Heart left ventricle (tissue), 16 donors: ENCODE results near the gene ZNF638. TPM values are rescaled to one million over a fixed set of nuclear protein-coding genes. Genes with fewer than 3 reads are reported as not detected.

Experiments used
- ATAC-seq, 4 donors: fragments of 200-7000 bp; cut with Tn5 transposase; one replicate each; pipeline ENCODE4 v1.9.1; 2020 to 2022; ENCODE audit warnings: moderate library complexity in 4 of 4, mild to moderate bottlenecking in 3 of 4, moderate number of reproducible peaks in 1 of 4
- DNase-seq, 5 donors: peaks; one replicate each; pipeline ENCODE4 v3.0.0-alpha.2; 2020
- H3K27ac ChIP-seq, 12 donors: fragments of 200-600 bp; sonication (generic) in 4 of 12; one replicate each; pipeline versions ENCODE4 v1.5.0 to v1.8.0; 2016 to 2022; ENCODE audit warnings: mild to moderate bottlenecking in 2 of 12
- H3K27me3 ChIP-seq, 9 donors: fragments of 200-600 bp; sonication (generic) in 2 of 9; one replicate each; pipeline versions ENCODE4 v1.5.1 to v1.8.0; 2016 to 2022; ENCODE audit warnings: mild to moderate bottlenecking in 3 of 9
- H3K36me3 ChIP-seq, 9 donors: fragments of 200-600 bp; sonication (generic) in 2 of 9; one replicate each; pipeline versions ENCODE4 v1.5.0 to v1.8.0; 2018 to 2022; ENCODE audit warnings: mild to moderate bottlenecking in 2 of 9
- H3K4me1 ChIP-seq, 12 donors: fragments of 200-600 bp; sonication (generic) in 4 of 12; one replicate each; pipeline versions ENCODE4 v1.5.0 to v1.8.0; 2016 to 2022; ENCODE audit warnings: mild to moderate bottlenecking in 3 of 12
- H3K4me3 ChIP-seq, 12 donors: fragments of 200-600 bp; sonication (generic) in 4 of 12; one replicate each; pipeline versions ENCODE4 v1.5.0 to v1.8.0; 2017 to 2022; ENCODE audit warnings: mild to moderate bottlenecking in 9 of 12, moderate library complexity in 4 of 12
- H3K9me3 ChIP-seq, 12 donors: fragments of 200-600 bp; sonication (generic) in 4 of 12; one replicate each; pipeline versions ENCODE4 v1.5.0 to v1.8.0; 2016 to 2022; ENCODE audit warnings: mild to moderate bottlenecking in 1 of 12
- CTCF ChIP-seq, 12 donors: fragments of 200-600 bp; sonication (generic) in 4 of 12; IDR thresholded peaks; one replicate each; pipeline versions ENCODE4 v1.5.0 to v1.8.0; 2018 to 2022; ENCODE audit warnings: antibody characterized with exemption in 12 of 12, mild to moderate bottlenecking in 5 of 12
- POLR2A ChIP-seq, 2 donors: fragments of 450-650 bp; IDR thresholded peaks; one replicate each; pipeline ENCODE4 v1.6.1; 2017; ENCODE audit warnings: antibody characterized with exemption in 2 of 2, mild to moderate bottlenecking in 2 of 2, moderate library complexity in 2 of 2
- WGBS, 4 donors: extraction: QIAGEN DNeasy Blood & Tissue Kit in 2 of 4; methylation state at CpG; one replicate each; pipeline versions ENCODE4 v1.1.5 to v1.1.7; 2013 to 2018; 5-methylcytosine and 5-hydroxymethylcytosine counted together
- intact Hi-C, 10 donors: fragments of 100-400 bp; cut with DNase I; formaldehyde crosslinking; loops; one replicate each; pipeline versions ENCODE4 v1.11.1 to v1.14.2; 2022
- polyA plus RNA-seq, 2 donors: library from polyadenylated mRNA; stranded (reverse); fragments of 200-250 nt; gene quantifications; one replicate each; pipeline ENCODE4 v1.2.3, GENCODE V29; 2013
- total RNA-seq, 9 donors: library from RNA; depleted of rRNA in 2 of 9; stranded (reverse); fragments of >200 nt in 2 of 9; fragmentation: NEBNext Ultra II Directional in 3 of 9; extraction: Animal tissue kit (Norgen Biotek cat#: 25700) in 3 of 9; gene quantifications; one replicate each; pipeline versions ENCODE4 v1.1.0 to v1.2.4, GENCODE V29; 2016 to 2023
- donor health status: ischemic (EF 13 %, LVEDD 7.1; RV severe dilation, severe dysfunction).
- donor health status: healthy with polysubstance abuse.
- donor health status: DM: no; HTN: yes; CAD: no.
- donor health status: DM: no; HTN: no; CAD: no.
- donor health status: ischemic (EF 25% LVEDD 6.9; RV normal size, moderate dysfunction).
- donor health status: ischemic (EF 25% LVEDD 5.7; RV mildly dilated, moderate dysfunction).
- donor health status: healthy.
- donor health status: DM: yes; HTN: yes; CAD: no.
- donor health status: ischemic (EF 35%, LVEDD 5.7; RV mildly dilated, moderate dysfunction).
- donor health status: nonischemic (EF 11% LVEDD 7.7; RV severe dilation, severe dysfunction).
- donor health status: DM: yes; HTN: yes; CAD: no.
- donor health status: PGD.
- donor health status: ischemic (EF 29% LVEDD 5.4; RV normal size, mild dysfunction).
- donor health status: nonischemic (EF 23%, LVEDD 6.1; RV moderate dilation, normal function).

ZNF638 gene
- total and polyA plus RNA-seq, 11 donors, result 48.6 to 118 (median 84.1) TPM

- no peaks in the 10 kb centered on the region for H3K27me3 ChIP-seq
- ATAC-seq, result no peak
- WGBS, 4 donors, result 75 to 87% (median 83%) methylated on average over 2 of the region's 2 CpGs
- peaks cover 0 to 8% (median 0%) of the 10 kb centered on the region in 12 donors for H3K4me1 ChIP-seq
- no peak overlapping the region for H3K27ac ChIP-seq
- TF ChIP-seq CTCF (IDR thresholded peaks at IDR 0.05), result no peak
- TF ChIP-seq POLR2A (IDR thresholded peaks at IDR 0.05), result no peak
- no peaks in the 10 kb centered on the region for H3K36me3 ChIP-seq
- H3K4me3 ChIP-seq, result no peak overlapping the region
- DNase-seq, result no peak
- no peaks in the 10 kb centered on the region for H3K9me3 ChIP-seq
- intact Hi-C loops, result loop anchor here in 4 of 10 donors (1.0 to 5.0 kb wide), 4 partner anchors 32 to 213 kb away; partner anchors contain the start of gene ZNF638 (in 1 of the 4)
These were observed 32.7 kb upstream of the ZNF638 start for GRCh38 chr2:71298914-71299313.

- H3K36me3 ChIP-seq, result no peaks in the 10 kb centered on the region
These were observed 32.1 kb upstream of the ZNF638 start for GRCh38 chr2:71299507-71299906.

GRCh38 chr2:71303849-71304248, 27.7 kb upstream of the ZNF638 start:
- Histone ChIP-seq H3K27me3 (no peaks in the 10 kb centered on the region), H3K36me3 (no peaks in the 10 kb centered on the region), H3K4me1 (peaks cover 0 to 18% (median 4%) of the 10 kb centered on the region in 12 donors), H3K4me3 (no peak overlapping the region), H3K27ac (no peak overlapping the region), H3K9me3 (no peaks in the 10 kb centered on the region)
- no peak for DNase-seq
- ATAC-seq, result no peak
- no peak for TF ChIP-seq CTCF (IDR thresholded peaks at IDR 0.05)
- no peak for TF ChIP-seq POLR2A (IDR thresholded peaks at IDR 0.05)
- 72 to 86% (median 77%) methylated on average over 3 of the region's 3 CpGs for WGBS, 4 donors
- intact Hi-C loops, result loop anchor here in 4 of 10 donors (5.0 to 10.0 kb wide), 3 partner anchors 81 to 208 kb away; no protein-coding TSS in a partner anchor

More at GRCh38 chr2:71299507-71299906, 32.1 kb upstream of the ZNF638 start:
- no peak overlapping the region for H3K27ac ChIP-seq
- 71 to 79% (median 75%) methylated on average over 2 of the region's 2 CpGs for WGBS, 4 donors
- ATAC-seq (no peak), DNase-seq (no peak)
- H3K4me3 ChIP-seq, result no peak overlapping the region
- H3K4me1 ChIP-seq, result peaks cover 0 to 8% (median 0%) of the 10 kb centered on the region in 12 donors
- intact Hi-C loops, result loop anchor here in 4 of 10 donors (1.0 to 5.0 kb wide), 4 partner anchors 32 to 213 kb away; partner anchors contain the start of gene ZNF638 (in 1 of the 4)
- peak; percentile 55 to 78 (median 69) for TF ChIP-seq CTCF (IDR thresholded peaks at IDR 0.05)
- TF ChIP-seq POLR2A (IDR thresholded peaks at IDR 0.05), result no peak
- no peaks in the 10 kb centered on the region for H3K27me3 ChIP-seq
- H3K9me3 ChIP-seq, result no peaks in the 10 kb centered on the region

- Histone ChIP-seq H3K27me3 (no peaks in the 10 kb centered on the region), H3K4me1 (peaks cover 0 to 18% (median 4%) of the 10 kb centered on the region in 12 donors), H3K27ac (peak overlapping the region in 5 of 12 donors; percentile 18 to 44 (median 32)), H3K4me3 (no peak overlapping the region), H3K9me3 (no peaks in the 10 kb centered on the region), H3K36me3 (no peaks in the 10 kb centered on the region)
- peak in 3 of 4 donors; percentile 81 to 91 (median 85) for ATAC-seq
- intact Hi-C loops, result loop anchor here in 1 of 10 donors (10.0 kb wide), 1 partner anchor 78 kb away; no protein-coding TSS in a partner anchor
- TF ChIP-seq POLR2A (IDR thresholded peaks at IDR 0.05), result no peak
- TF ChIP-seq CTCF (IDR thresholded peaks at IDR 0.05), result no peak
- peak in 1 of 5 donors; percentile 34 for DNase-seq
- WGBS, 4 donors, result 27 to 43% (median 32%) methylated on average over 3 of the region's 3 CpGs
These were observed 24.8 kb upstream of the ZNF638 start for GRCh38 chr2:71306762-71307161.
